ENCODE measurements around the gene STAG3. TPM values are rescaled to one million over a fixed set of nuclear protein-coding genes. Genes with fewer than 3 reads are reported as not detected.
"Not testable (repeated sequence)": the region's sequence is repeated elsewhere in the genome, so short reads cannot be mapped to it uniquely, and the experiment has no call there.

STAG3 gene
- polyA plus RNA-seq, 1 experiment, result 0.61 TPM

GRCh38 chr7:100173806-100174495, 3.8 kb upstream of the STAG3 start:
- H3K36me3 ChIP-seq (ENCODE audit: control insufficient read depth, insufficient read depth, low read length), result no peaks in the 10 kb centered on the region
- no peak overlapping the region for H3K4me3 ChIP-seq (ENCODE audit: low read depth, low read length)
- ChIA-PET CTCF (no interaction called here), POLR2A (no interaction called here)
- no peaks in the 10 kb centered on the region for H3K27me3 ChIP-seq (ENCODE audit: control insufficient read depth, insufficient read depth, low read length)
- no peak for DNase-seq (ENCODE audit: low read depth)
- TF ChIP-seq CTCF (IDR thresholded peaks at IDR 0.05; ENCODE audit: insufficient read depth, low read depth, low read length), result no peak

- no peak for DNase-seq (ENCODE audit: low read depth)
- ChIA-PET CTCF (no interaction called here), POLR2A (no interaction called here)
- Histone ChIP-seq H3K27me3 (ENCODE audit: control insufficient read depth, insufficient read depth, low read length) (no peaks in the 10 kb centered on the region), H3K4me3 (ENCODE audit: low read depth, low read length) (no peak overlapping the region), H3K36me3 (ENCODE audit: control insufficient read depth, insufficient read depth, low read length) (no peaks in the 10 kb centered on the region)
- TF ChIP-seq CTCF (IDR thresholded peaks at IDR 0.05; ENCODE audit: insufficient read depth, low read depth, low read length), result no peak
Observed at GRCh38 chr7:100174582-100174981, 3.1 kb upstream of the STAG3 start.

- no peaks in the 10 kb centered on the region for H3K36me3 ChIP-seq (ENCODE audit: control insufficient read depth, insufficient read depth, low read length)
- no peak for DNase-seq (ENCODE audit: low read depth)
- POLR2A ChIA-PET, result no interaction called here
- H3K27me3 ChIP-seq (ENCODE audit: control insufficient read depth, insufficient read depth, low read length), result no peaks in the 10 kb centered on the region
- no peak overlapping the region for H3K4me3 ChIP-seq (ENCODE audit: low read depth, low read length)
- no peak for TF ChIP-seq CTCF (IDR thresholded peaks at IDR 0.05; ENCODE audit: insufficient read depth, low read depth, low read length)
- CTCF ChIA-PET, result no interaction called here
Observed at GRCh38 chr7:100175296-100175935, 2.3 kb upstream of the STAG3 start.

- POLR2A ChIA-PET, result interaction anchor here (0.6 to 1.4 kb wide), 2 partner anchors 8 to 66 kb away, joined by 7 to 15 read pairs; partner anchors contain the start of gene GAL3ST4
- no peak for TF ChIP-seq CTCF (IDR thresholded peaks at IDR 0.05; ENCODE audit: insufficient read depth, low read depth, low read length)
- Histone ChIP-seq H3K4me3 (ENCODE audit: low read depth, low read length) (peak overlapping the region; percentile 49), H3K36me3 (ENCODE audit: control insufficient read depth, insufficient read depth, low read length) (no peaks in the 10 kb centered on the region), H3K27me3 (ENCODE audit: control insufficient read depth, insufficient read depth, low read length) (no peaks in the 10 kb centered on the region)
- no peak for DNase-seq (ENCODE audit: low read depth)
- CTCF ChIA-PET, result interaction anchor here (1.1 to 1.4 kb wide), 2 partner anchors 16 to 43 kb away, joined by 3 read pairs; no protein-coding TSS in a partner anchor
Observed at GRCh38 chr7:100176096-100177044, 1.3 kb upstream of the STAG3 start.

GRCh38 chr7:100180084-100180483, 2.4 kb downstream of the STAG3 start:
- CTCF ChIA-PET, result interaction anchor here (0.6 to 1.6 kb wide), 4 partner anchors 10 to 47 kb away, joined by 3 to 6 read pairs (median 4); no protein-coding TSS in a partner anchor
- DNase-seq (ENCODE audit: low read depth); H3K27me3 ChIP-seq (ENCODE audit: control insufficient read depth, insufficient read depth, low read length); H3K36me3 ChIP-seq (ENCODE audit: control insufficient read depth, insufficient read depth, low read length); POLR2A ChIA-PET; H3K4me3 ChIP-seq (ENCODE audit: low read depth, low read length): not testable (repeated sequence)

- H3K36me3 ChIP-seq (ENCODE audit: control insufficient read depth, insufficient read depth, low read length); H3K27me3 ChIP-seq (ENCODE audit: control insufficient read depth, insufficient read depth, low read length); DNase-seq (ENCODE audit: low read depth); H3K4me3 ChIP-seq (ENCODE audit: low read depth, low read length); CTCF ChIA-PET; POLR2A ChIA-PET: not testable (repeated sequence)
Observed at GRCh38 chr7:100182616-100183015, 4.9 kb downstream of the STAG3 start.

- H3K27me3 ChIP-seq (ENCODE audit: control insufficient read depth, insufficient read depth, low read length); H3K36me3 ChIP-seq (ENCODE audit: control insufficient read depth, insufficient read depth, low read length); H3K4me3 ChIP-seq (ENCODE audit: low read depth, low read length); POLR2A ChIA-PET; DNase-seq (ENCODE audit: low read depth): not testable (repeated sequence)
- CTCF ChIA-PET, result interaction anchor here (0.6 kb wide), 1 partner anchor 189 kb away, joined by 3 read pairs; no protein-coding TSS in a partner anchor
Observed at GRCh38 chr7:100183090-100183489, 5.4 kb downstream of the STAG3 start.
